Mesodermal cell (in vitro differentiated cells): ENCODE results near the gene CD101.

Experiments used
- H3K27ac ChIP-seq: 2 replicates; pipeline ENCODE4 v1.7.0; 2013; ENCODE audit warnings: mild to moderate bottlenecking, low read depth, low read length, moderate library complexity; ENCODE audit not compliant: severe bottlenecking
- H3K36me3 ChIP-seq: 2 replicates; pipeline ENCODE4 v1.7.1; 2013; ENCODE audit warnings: mild to moderate bottlenecking, low read length, moderate library complexity; ENCODE audit not compliant: control insufficient read depth, insufficient read depth
- H3K4me1 ChIP-seq: one replicate; pipeline ENCODE4 v1.7.1; 2013; ENCODE audit warnings: mild to moderate bottlenecking, low read length; ENCODE audit not compliant: insufficient read depth, control insufficient read depth, poor library complexity, severe bottlenecking
- H3K4me3 ChIP-seq: 2 replicates; pipeline ENCODE4 v1.7.0; 2013; ENCODE audit warnings: low read length, control low read depth, mild to moderate bottlenecking; ENCODE audit not compliant: insufficient read depth, poor library complexity, severe bottlenecking; ENCODE audit errors: extremely low read depth
- H3K9me3 ChIP-seq: 2 replicates; pipeline ENCODE4 v1.7.1; 2013; ENCODE audit warnings: mild to moderate bottlenecking, low read length, moderate library complexity; ENCODE audit not compliant: control insufficient read depth
- WGBS, 2 experiments: methylation state at CpG; one replicate each; pipeline ENCODE4 v1.1.5; 2013; ENCODE audit warnings: missing lambda C conversion rate in 2 of 2; ENCODE audit not compliant: insufficient coverage in 2 of 2; 5-methylcytosine and 5-hydroxymethylcytosine counted together

The CD101 gene

GRCh38 chr1:117015724-117016123, 14.2 kb downstream of the CD101 start:
- Histone ChIP-seq H3K4me3 (no peak overlapping the region), H3K27ac (no peak overlapping the region), H3K4me1 (no peaks in the 10 kb centered on the region), H3K9me3 (no peaks in the 10 kb centered on the region), H3K36me3 (no peaks in the 10 kb centered on the region)
- 100% methylated on average over 1 of the region's 3 CpGs; no CpG with 5 or more reads in 1 of the 2 experiments for WGBS, 2 experiments

- Histone ChIP-seq H3K4me3 (no peak overlapping the region), H3K9me3 (no peaks in the 10 kb centered on the region), H3K27ac (no peak overlapping the region), H3K36me3 (no peaks in the 10 kb centered on the region), H3K4me1 (no peaks in the 10 kb centered on the region)
- 84 to 100% methylated on average over 2 to 3 of the region's 4 CpGs for WGBS, 2 experiments
These were observed 15.5 kb downstream of the CD101 start for GRCh38 chr1:117017062-117017461.

GRCh38 chr1:117017648-117018047, 16.1 kb downstream of the CD101 start:
- Histone ChIP-seq H3K9me3 (no peaks in the 10 kb centered on the region), H3K36me3 (no peaks in the 10 kb centered on the region), H3K27ac (no peak overlapping the region), H3K4me3 (no peak overlapping the region), H3K4me1 (no peaks in the 10 kb centered on the region)
- 68 to 86% methylated on average over 1 to 3 of the region's 3 CpGs for WGBS, 2 experiments

GRCh38 chr1:117020526-117021156, 19.1 kb downstream of the CD101 start:
- H3K27ac ChIP-seq, result no peak overlapping the region
- no peaks in the 10 kb centered on the region for H3K9me3 ChIP-seq
- H3K4me1 ChIP-seq, result no peaks in the 10 kb centered on the region
- no peak overlapping the region for H3K4me3 ChIP-seq
- H3K36me3 ChIP-seq, result no peaks in the 10 kb centered on the region
- no CpG with 5 or more reads among the region's 1 CpG for WGBS, 2 experiments

- Histone ChIP-seq H3K9me3 (no peaks in the 10 kb centered on the region), H3K36me3 (no peaks in the 10 kb centered on the region), H3K27ac (no peak overlapping the region), H3K4me3 (no peak overlapping the region), H3K4me1 (peaks cover 7% of the 10 kb centered on the region)
- no CpG with 5 or more reads among the region's 3 CpGs for WGBS, 2 experiments
These were observed 20.6 kb downstream of the CD101 start for GRCh38 chr1:117022114-117022513.

GRCh38 chr1:117025568-117025967, 24.0 kb downstream of the CD101 start:
- H3K4me1 ChIP-seq, result peaks cover 7% of the 10 kb centered on the region
- WGBS, 2 experiments, result 92 to 100% methylated on average over 4 to 7 of the region's 7 CpGs

GRCh38 chr1:117026361-117026760, 24.8 kb downstream of the CD101 start:
- H3K27ac ChIP-seq, result no peak overlapping the region
- H3K36me3 ChIP-seq, result no peaks in the 10 kb centered on the region
- H3K4me3 ChIP-seq, result no peak overlapping the region
- 96 to 97% methylated on average over 3 to 4 of the region's 6 CpGs for WGBS, 2 experiments
- peaks cover 7% of the 10 kb centered on the region for H3K4me1 ChIP-seq
- H3K9me3 ChIP-seq, result no peaks in the 10 kb centered on the region

More at GRCh38 chr1:117025568-117025967, 24.0 kb downstream of the CD101 start:
- no peak overlapping the region for H3K4me3 ChIP-seq
- H3K27ac ChIP-seq, result no peak overlapping the region
- H3K36me3 ChIP-seq, result no peaks in the 10 kb centered on the region
- no peaks in the 10 kb centered on the region for H3K9me3 ChIP-seq

- H3K4me1 ChIP-seq, result peaks cover 7% of the 10 kb centered on the region
- no peaks in the 10 kb centered on the region for H3K9me3 ChIP-seq
- no peak overlapping the region for H3K4me3 ChIP-seq
- WGBS, 2 experiments, result 100% methylated on average over 1 of the region's 1 CpG; no CpG with 5 or more reads in 1 of the 2 experiments
- no peak overlapping the region for H3K27ac ChIP-seq
- no peaks in the 10 kb centered on the region for H3K36me3 ChIP-seq
These were observed 28.1 kb downstream of the CD101 start for GRCh38 chr1:117029685-117030084.

- Histone ChIP-seq H3K27ac (no peak overlapping the region), H3K4me3 (no peak overlapping the region), H3K36me3 (no peaks in the 10 kb centered on the region), H3K9me3 (no peaks in the 10 kb centered on the region), H3K4me1 (peaks cover 7% of the 10 kb centered on the region)
- 89 to 100% methylated on average over 1 of the region's 1 CpG for WGBS, 2 experiments
These were observed 28.8 kb downstream of the CD101 start for GRCh38 chr1:117030271-117030877.

GRCh38 chr1:117032266-117032665, 30.7 kb downstream of the CD101 start:
- Histone ChIP-seq H3K4me1 (no peaks in the 10 kb centered on the region), H3K36me3 (no peaks in the 10 kb centered on the region), H3K4me3 (no peak overlapping the region), H3K27ac (no peak overlapping the region), H3K9me3 (no peaks in the 10 kb centered on the region)
- 80 to 84% methylated on average over 1 to 3 of the region's 3 CpGs for WGBS, 2 experiments
